ENCODE data around the gene RPL37.

DNA sequence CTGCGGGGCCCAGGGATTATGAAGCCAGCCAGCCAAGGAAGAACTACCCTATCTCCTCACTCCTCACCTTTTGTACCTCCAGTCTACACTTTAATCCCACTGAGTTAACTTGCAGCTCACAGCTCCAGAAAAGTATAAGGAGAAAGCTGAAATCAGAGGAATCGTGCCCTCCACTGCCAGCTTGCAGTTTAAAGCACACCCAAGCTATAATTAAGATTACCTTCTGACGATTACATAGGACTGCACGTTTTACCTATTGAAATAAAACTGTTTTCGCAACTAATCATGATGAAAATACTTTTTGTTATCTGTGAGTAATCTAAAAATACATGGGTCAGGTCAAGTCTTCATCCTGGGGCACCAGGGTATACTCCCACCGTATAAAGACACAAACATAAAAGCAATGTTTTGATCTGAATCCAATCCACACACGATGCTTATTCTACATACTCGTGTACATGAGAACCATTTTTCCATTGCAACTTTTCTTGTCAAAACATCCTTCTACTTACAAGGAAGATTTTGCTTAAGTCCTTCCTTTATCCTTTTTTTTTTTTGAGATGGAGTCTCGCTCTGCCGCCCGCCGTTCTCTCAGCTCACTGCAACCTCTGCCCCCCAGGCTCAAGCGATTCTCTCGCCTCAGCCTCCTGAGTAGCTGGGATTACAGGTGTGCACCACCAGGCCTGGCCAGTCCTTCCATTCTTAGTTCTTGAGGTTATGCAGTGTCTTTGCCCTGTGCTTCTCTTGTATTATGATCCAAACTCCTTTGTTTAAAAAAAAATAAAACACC is 7.6 kb downstream of the RPL37 start:
- no peak for TF ChIP-seq POLR2A (IDR thresholded peaks at IDR 0.05)
- TF ChIP-seq, protein P1, sequence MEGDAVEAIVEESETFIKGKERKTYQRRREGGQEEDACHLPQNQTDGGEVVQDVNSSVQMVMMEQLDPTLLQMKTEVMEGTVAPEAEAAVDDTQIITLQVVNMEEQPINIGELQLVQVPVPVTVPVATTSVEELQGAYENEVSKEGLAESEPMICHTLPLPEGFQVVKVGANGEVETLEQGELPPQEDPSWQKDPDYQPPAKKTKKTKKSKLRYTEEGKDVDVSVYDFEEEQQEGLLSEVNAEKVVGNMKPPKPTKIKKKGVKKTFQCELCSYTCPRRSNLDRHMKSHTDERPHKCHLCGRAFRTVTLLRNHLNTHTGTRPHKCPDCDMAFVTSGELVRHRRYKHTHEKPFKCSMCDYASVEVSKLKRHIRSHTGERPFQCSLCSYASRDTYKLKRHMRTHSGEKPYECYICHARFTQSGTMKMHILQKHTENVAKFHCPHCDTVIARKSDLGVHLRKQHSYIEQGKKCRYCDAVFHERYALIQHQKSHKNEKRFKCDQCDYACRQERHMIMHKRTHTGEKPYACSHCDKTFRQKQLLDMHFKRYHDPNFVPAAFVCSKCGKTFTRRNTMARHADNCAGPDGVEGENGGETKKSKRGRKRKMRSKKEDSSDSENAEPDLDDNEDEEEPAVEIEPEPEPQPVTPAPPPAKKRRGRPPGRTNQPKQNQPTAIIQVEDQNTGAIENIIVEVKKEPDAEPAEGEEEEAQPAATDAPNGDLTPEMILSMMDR (IDR thresholded peaks at IDR 0.05), result no peak

All from Peyer's patch (tissue), 4 donors.